Endothelial cell of umbilical vein (primary cell): ENCODE data around the gene DNMT1. TPM values are rescaled to one million over a fixed set of nuclear protein-coding genes. Genes with fewer than 3 reads are reported as not detected.

Experiments
- BruUV-seq: library from RNA; stranded (reverse); fragments of 400-500 nt; replicated peaks from 2 replicates; lab custom pipeline; 2021; lab: Mats Ljungman, UMichigan
- CTCF ChIA-PET: fragments of 300-600, 350-600 bp; sonication (Branson Sonifier 250); formaldehyde crosslinking; loops from one replicate; lab custom pipeline; 2021; ENCODE audit warnings: antibody characterized with exemption, inconsistent platforms; lab: Charles Lee
- POLR2A ChIA-PET: fragments of 300-600, 350-600 bp; sonication (Branson Sonifier 250); formaldehyde crosslinking; loops from one replicate; lab custom pipeline; 2021; ENCODE audit warnings: antibody characterized with exemption, inconsistent platforms; lab: Charles Lee
- DNase-seq: peaks from one replicate; pipeline ENCODE4 v3.0.0-alpha.2; 2011; ENCODE audit warnings: low read depth, low spot score
- FAIRE-seq: peaks from 2 replicates; lab custom pipeline; 2011; peaks lifted over from hg19 to GRCh38; lab: Jason Lieb, UNC
- H2AFZ ChIP-seq: 2 replicates; pipeline ENCODE4 v1.6.0; 2012; ENCODE audit warnings: low read depth, low read length, control low read depth, inconsistent platforms
- H3K27ac ChIP-seq: 2 replicates; pipeline ENCODE4 v1.5.1; 2011; ENCODE audit warnings: low read depth, mild to moderate bottlenecking, control low read depth, low read length, moderate library complexity; ENCODE audit not compliant: insufficient read depth
- H3K27me3 ChIP-seq, 2 experiments: 2 replicates each; pipeline versions ENCODE4 v1.6.0 to v1.6.1; 2011; ENCODE audit warnings: low read length in 2 of 2, mixed read lengths in 1 of 2; ENCODE audit not compliant: control insufficient read depth in 2 of 2, insufficient read depth in 2 of 2
- H3K36me3 ChIP-seq, 2 experiments: 2 replicates in 1 of 2; 3 replicates in 1 of 2; pipeline ENCODE4 v1.5.1; 2011; ENCODE audit warnings: low read length in 2 of 2, mild to moderate bottlenecking in 1 of 2, moderate library complexity in 1 of 2; ENCODE audit not compliant: control insufficient read depth in 2 of 2, insufficient read depth in 2 of 2; ENCODE audit errors: extremely low read depth in 1 of 2
- H3K4me1 ChIP-seq: 3 replicates; pipeline ENCODE4 v1.5.1; 2011; ENCODE audit warnings: mild to moderate bottlenecking, low read length; ENCODE audit not compliant: control insufficient read depth, insufficient read depth; ENCODE audit errors: extremely low read depth
- H3K4me2 ChIP-seq: 2 replicates; pipeline ENCODE4 v1.6.1; 2011; ENCODE audit warnings: low read length, control low read depth, mixed read lengths; ENCODE audit not compliant: insufficient read depth
- H3K4me3 ChIP-seq, 3 experiments: fragments of 200-600 bp in 1 of 3; sonication (generic), shearing (Covaris generic) in 1 of 3; replicated peaks in 1 of 3; 2 replicates each; pipeline ENCODE4 v1.5.1; 2011 to 2016; ENCODE audit warnings: control low read depth in 3 of 3, low read length in 3 of 3, mild to moderate bottlenecking in 2 of 3, inconsistent platforms in 1 of 3, low read depth in 1 of 3, moderate library complexity in 1 of 3; ENCODE audit not compliant: insufficient read depth in 1 of 3
- H3K79me2 ChIP-seq: 2 replicates; pipeline ENCODE4 v1.6.0; 2012; ENCODE audit warnings: low read length, inconsistent platforms; ENCODE audit not compliant: control insufficient read depth, insufficient read depth
- H3K9ac ChIP-seq: replicated peaks from 2 replicates; pipeline ENCODE3; 2011; ENCODE audit warnings: low read length, control low read depth; ENCODE audit not compliant: insufficient read depth; ENCODE audit errors: extremely low read depth
- H3K9me1 ChIP-seq: replicated peaks from 3 replicates; pipeline ENCODE4 v1.6.0; 2011; ENCODE audit warnings: mild to moderate bottlenecking, low read length; ENCODE audit not compliant: control insufficient read depth, insufficient read depth; ENCODE audit errors: extremely low read depth
- H3K9me3 ChIP-seq: replicated peaks from 2 replicates; pipeline ENCODE4 v1.5.1; 2012; ENCODE audit warnings: low read length, inconsistent platforms; ENCODE audit not compliant: control insufficient read depth, insufficient read depth
- H4K20me1 ChIP-seq: replicated peaks from 2 replicates; pipeline ENCODE3; 2011; ENCODE audit warnings: mild to moderate bottlenecking, low read length; ENCODE audit not compliant: control insufficient read depth, insufficient read depth; ENCODE audit errors: extremely low read depth
- EZH2 ChIP-seq: IDR thresholded peaks from 2 replicates; pipeline ENCODE4 v1.6.1; 2012; ENCODE audit warnings: borderline replicate concordance, low read depth, mild to moderate bottlenecking, moderate library complexity, low read length, inconsistent platforms; ENCODE audit not compliant: severe bottlenecking
- FOS ChIP-seq: IDR thresholded peaks from 2 replicates; pipeline ENCODE4 v1.6.1; 2011; ENCODE audit warnings: mild to moderate bottlenecking, low read length, moderate library complexity, borderline replicate concordance; ENCODE audit not compliant: insufficient read depth
- GATA2 ChIP-seq: IDR thresholded peaks from 2 replicates; pipeline ENCODE4 v1.7.0; 2011; ENCODE audit warnings: low read depth, mild to moderate bottlenecking, moderate library complexity, mixed read lengths, low read length; ENCODE audit not compliant: insufficient read length, insufficient read depth
- JUN ChIP-seq: IDR thresholded peaks from 2 replicates; pipeline ENCODE4 v1.6.1; 2011; ENCODE audit warnings: borderline replicate concordance, low read depth; ENCODE audit not compliant: insufficient read length, insufficient read depth
- MAX ChIP-seq: IDR thresholded peaks from 2 replicates; pipeline ENCODE4 v1.6.1; 2011; ENCODE audit not compliant: insufficient read depth, insufficient read length
- MYC ChIP-seq: IDR thresholded peaks from one replicate; pipeline ENCODE4 v1.6.1; 2011; ENCODE audit warnings: mild to moderate bottlenecking, low read depth, low read length
- POLR2A ChIP-seq: IDR thresholded peaks from 2 replicates; pipeline ENCODE4 v1.6.1; 2012; ENCODE audit warnings: low read depth, mild to moderate bottlenecking, control low read depth, low read length
- POLR2AphosphoS5 ChIP-seq: IDR thresholded peaks from 2 replicates; pipeline ENCODE4 v1.6.1; 2012; ENCODE audit warnings: low read depth, mild to moderate bottlenecking, control low read depth, low read length, moderate library complexity; ENCODE audit not compliant: insufficient read depth
- dilution Hi-C: fragments of 300-500 bp; cut with MboI; formaldehyde crosslinking; loops from one replicate; pipeline ENCODE4 v1.15.0; 2019; ENCODE audit warnings: low sequenced_read_pairs; ENCODE audit not compliant: extremely low pct_ligation_motif_present
- intact Hi-C: fragments of 100-400 bp; cut with micrococcal nuclease; formaldehyde crosslinking; loops from one replicate; pipeline ENCODE4 v1.10.0; 2022
- polyA plus RNA-seq, 4 experiments: library from polyadenylated mRNA; depleted of rRNA in 3 of 4; stranded (reverse) in 3 of 4; unstranded in 1 of 4; fragments of >200 nt; gene quantifications; 2 replicates each; pipeline versions ENCODE4 v1.2.1 to v1.2.3, GENCODE V29; 2011 to 2012; ENCODE audit warnings: missing spikeins in 1 of 4
- total RNA-seq: library from RNA; stranded (reverse); gene quantifications from 2 replicates; pipeline ENCODE4 v1.2.3, GENCODE V29; 2021
- TF ChIP-seq, protein P1 (sequence below), 2 donors: IDR thresholded peaks; 1 replicate in 1 of 2; 2 replicates in 1 of 2; pipeline ENCODE4 v1.5.1; 2011; ENCODE audit warnings: low read length in 2 of 2, mild to moderate bottlenecking in 2 of 2, moderate library complexity in 2 of 2, control low read depth in 1 of 2, inconsistent platforms in 1 of 2, low read depth in 1 of 2; ENCODE audit not compliant: insufficient read depth in 1 of 2; ENCODE audit errors: extremely low read depth in 1 of 2

Gene DNMT1
- total and polyA plus RNA-seq, 2 donors (not counting 3 experiments of a cell fraction or from before 2014, with no cell fraction given): 53.4 to 165 TPM

GRCh38 chr19:10100163-10100785 lies 94.5 kb downstream of the DNMT1 start:
- no peak overlapping the region for H3K9ac ChIP-seq
- ChIA-PET POLR2A (no interaction called here), CTCF (interaction anchor here (0.6 to 3.9 kb wide), 6 partner anchors 41 to 230 kb away, joined by 3 to 37 read pairs (median 3); partner anchors contain the start of gene MRPL4)
- H3K9me1 ChIP-seq: no peaks in the 10 kb centered on the region
- H3K4me1 ChIP-seq: peaks cover 3% of the 10 kb centered on the region
- no peak for TF ChIP-seq FOS
- no peak for TF ChIP-seq MAX
- no peak for TF ChIP-seq GATA2
- TF ChIP-seq POLR2A: no peak
- no peak for DNase-seq
- BruUV-seq: no TSS peak
- dilution Hi-C loops: no loop called here
- H3K9me3 ChIP-seq: no peaks in the 10 kb centered on the region
- H4K20me1 ChIP-seq: no peaks in the 10 kb centered on the region
- no peak overlapping the region for H3K4me2 ChIP-seq
- no peak overlapping the region for H2AFZ ChIP-seq
- H3K27me3 ChIP-seq: peaks cover 0 to 3% of the 10 kb centered on the region in 2 experiments
- no peak for FAIRE-seq
- intact Hi-C loops: loop anchor here (10.0 kb wide), 1 partner anchor 95 kb away; the partner anchor contains the start of gene DNMT1
- no peaks in the 10 kb centered on the region for H3K36me3 ChIP-seq
- no peak overlapping the region for H3K27ac ChIP-seq
- H3K79me2 ChIP-seq: no peaks in the 10 kb centered on the region
- no peak overlapping the region for H3K4me3 ChIP-seq

DNA sequence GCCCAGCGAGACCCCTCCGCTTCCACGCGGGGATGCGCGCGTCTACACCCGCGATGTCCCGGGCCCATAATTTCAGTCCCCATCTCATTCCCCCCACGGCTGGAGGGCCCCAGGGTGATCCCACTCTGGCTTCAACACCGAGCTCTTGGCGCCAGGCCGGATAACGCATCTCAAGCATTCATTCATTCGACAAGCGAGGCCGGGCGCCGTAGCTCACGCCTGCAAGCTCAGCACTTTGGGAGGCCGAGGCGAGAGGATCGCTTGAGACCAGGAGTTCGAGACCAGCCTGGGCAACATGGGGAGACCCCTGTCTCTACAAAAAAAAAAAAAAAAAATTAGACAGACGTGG lies 98.2 kb downstream of the DNMT1 start:
- peak overlapping the region; percentile 59 for H3K4me2 ChIP-seq
- H3K27me3 ChIP-seq: peaks cover 0 to 3% of the 10 kb centered on the region in 2 experiments
- no peaks in the 10 kb centered on the region for H4K20me1 ChIP-seq
- H3K27ac ChIP-seq: no peak overlapping the region
- no TSS peak for BruUV-seq
- dilution Hi-C loops: no loop called here
- FAIRE-seq: no peak
- H2AFZ ChIP-seq: peak overlapping the region; percentile 94
- intact Hi-C loops: loop anchor here (1.0 to 2.0 kb wide), 2 partner anchors 10 to 166 kb away; partner anchors contain the start of gene PPAN
- no peak overlapping the region for H3K9ac ChIP-seq
- TF ChIP-seq, protein P1, sequence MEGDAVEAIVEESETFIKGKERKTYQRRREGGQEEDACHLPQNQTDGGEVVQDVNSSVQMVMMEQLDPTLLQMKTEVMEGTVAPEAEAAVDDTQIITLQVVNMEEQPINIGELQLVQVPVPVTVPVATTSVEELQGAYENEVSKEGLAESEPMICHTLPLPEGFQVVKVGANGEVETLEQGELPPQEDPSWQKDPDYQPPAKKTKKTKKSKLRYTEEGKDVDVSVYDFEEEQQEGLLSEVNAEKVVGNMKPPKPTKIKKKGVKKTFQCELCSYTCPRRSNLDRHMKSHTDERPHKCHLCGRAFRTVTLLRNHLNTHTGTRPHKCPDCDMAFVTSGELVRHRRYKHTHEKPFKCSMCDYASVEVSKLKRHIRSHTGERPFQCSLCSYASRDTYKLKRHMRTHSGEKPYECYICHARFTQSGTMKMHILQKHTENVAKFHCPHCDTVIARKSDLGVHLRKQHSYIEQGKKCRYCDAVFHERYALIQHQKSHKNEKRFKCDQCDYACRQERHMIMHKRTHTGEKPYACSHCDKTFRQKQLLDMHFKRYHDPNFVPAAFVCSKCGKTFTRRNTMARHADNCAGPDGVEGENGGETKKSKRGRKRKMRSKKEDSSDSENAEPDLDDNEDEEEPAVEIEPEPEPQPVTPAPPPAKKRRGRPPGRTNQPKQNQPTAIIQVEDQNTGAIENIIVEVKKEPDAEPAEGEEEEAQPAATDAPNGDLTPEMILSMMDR (IDR thresholded peaks at IDR 0.05; ENCODE audit: extremely low read depth in 1 of 2, insufficient read depth in 1 of 2, low read depth in 1 of 2, low read length in 2 of 2): no peak
- no peak for TF ChIP-seq EZH2
- no peak for TF ChIP-seq GATA2
- no peak for TF ChIP-seq MYC
- no peak for TF ChIP-seq POLR2AphosphoS5
- no peak for TF ChIP-seq FOS
- no peak for TF ChIP-seq JUN
- no peak for TF ChIP-seq MAX
- TF ChIP-seq POLR2A: no peak
- H3K9me1 ChIP-seq: no peaks in the 10 kb centered on the region
- H3K79me2 ChIP-seq: no peaks in the 10 kb centered on the region
- H3K4me1 ChIP-seq: peaks cover 3% of the 10 kb centered on the region
- ChIA-PET CTCF (interaction anchor here (0.9 to 2.6 kb wide), 7 partner anchors 10 to 166 kb away, joined by 3 to 17 read pairs (median 6); partner anchors contain the start of gene PPAN), POLR2A (interaction anchor here (2.0 kb wide), 1 partner anchor 10 kb away, joined by 11 read pairs; the partner anchor contains the start of gene PPAN)
- no peaks in the 10 kb centered on the region for H3K9me3 ChIP-seq
- H3K36me3 ChIP-seq: peaks cover 0 to under 1% of the 10 kb centered on the region in 2 experiments
- no peak for DNase-seq
- peak overlapping the region in 1 of 3 experiments; percentile 35 for H3K4me3 ChIP-seq
